H1 (cell line): Measurements from ENCODE around the gene AMIGO2. TPM values are rescaled to one million over a fixed set of nuclear protein-coding genes. Genes with fewer than 3 reads are reported as not detected.
"Not testable (repeated sequence)": the region's sequence is repeated elsewhere in the genome, so short reads cannot be mapped to it uniquely, and the experiment has no call there.

ENCODE experiments used
- CTCF ChIA-PET: fragments of 300-600 bp; sonication (Branson Sonifier 250); formaldehyde crosslinking; loops from one replicate; lab custom pipeline; 2021; ENCODE audit not compliant: partially characterized antibody; lab: Charles Lee
- POLR2A ChIA-PET: fragments of 300-600 bp; sonication (Branson Sonifier 250); formaldehyde crosslinking; loops from one replicate; lab custom pipeline; 2021; ENCODE audit warnings: inconsistent platforms; ENCODE audit not compliant: partially characterized antibody; lab: Charles Lee
- DNase-seq, 2 experiments: peaks; one replicate each; pipeline versions ENCODE4 v3.0.0 to v3.0.0-alpha.2; 2010 to 2022; ENCODE audit warnings: low spot score in 2 of 2, low read depth in 1 of 2, mixed read lengths in 1 of 2
- FAIRE-seq: peaks from 2 replicates; lab custom pipeline; 2011; peaks lifted over from hg19 to GRCh38; lab: Jason Lieb, UNC
- H2AFZ ChIP-seq: 2 replicates; pipeline ENCODE4 v1.8.1; 2012; ENCODE audit warnings: low read length, inconsistent platforms
- H2AK5ac ChIP-seq: 2 replicates; pipeline ENCODE4 v1.6.1; 2013; ENCODE audit warnings: low read depth, low read length
- H2BK120ac ChIP-seq: replicated peaks from 2 replicates; pipeline ENCODE3; 2013; ENCODE audit warnings: low read depth, low read length, inconsistent platforms
- H2BK12ac ChIP-seq: 2 replicates; pipeline ENCODE4 v1.6.1; 2013; ENCODE audit warnings: low read depth, low read length
- H2BK15ac ChIP-seq: 2 replicates; pipeline ENCODE4 v1.6.1; 2013; ENCODE audit warnings: low read length
- H2BK20ac ChIP-seq: 2 replicates; pipeline ENCODE4 v1.6.1; 2013; ENCODE audit warnings: low read length
- H2BK5ac ChIP-seq: 2 replicates; pipeline ENCODE4 v1.6.1; 2013; ENCODE audit warnings: low read depth, low read length
- H3K14ac ChIP-seq: 2 replicates; pipeline ENCODE4 v1.6.1; 2013; ENCODE audit warnings: inconsistent platforms; ENCODE audit not compliant: insufficient read length
- H3K18ac ChIP-seq: 2 replicates; pipeline ENCODE4 v1.6.1; 2013; ENCODE audit warnings: low read length; ENCODE audit errors: extremely low read depth
- H3K23ac ChIP-seq: 2 replicates; pipeline ENCODE4 v1.6.1; 2013; ENCODE audit warnings: inconsistent platforms; ENCODE audit not compliant: insufficient read length
- H3K23me2 ChIP-seq: 2 replicates; pipeline ENCODE4 v1.6.1; 2013; ENCODE audit warnings: low read depth, low read length
- H3K27ac ChIP-seq: 2 replicates; pipeline ENCODE4 v1.6.1; 2011; ENCODE audit warnings: low read depth, low read length, inconsistent platforms
- H3K27me3 ChIP-seq, 4 experiments: replicated peaks in 1 of 4; 1 replicate in 1 of 4; 2 replicates in 3 of 4; pipeline versions ENCODE4 v1.6.1 to v1.8.1; 2011 to 2013; ENCODE audit warnings: low read length in 3 of 4, mild to moderate bottlenecking in 3 of 4, inconsistent platforms in 2 of 4, mixed read lengths in 2 of 4, moderate library complexity in 1 of 4; ENCODE audit not compliant: control insufficient read depth in 3 of 4, insufficient read depth in 3 of 4; ENCODE audit errors: extremely low read depth in 1 of 4
- H3K36me3 ChIP-seq, 4 experiments: 2 replicates each; pipeline versions ENCODE4 v1.6.1 to v1.8.1; 2011 to 2013; ENCODE audit warnings: mild to moderate bottlenecking in 4 of 4, low read length in 3 of 4, moderate library complexity in 2 of 4, control low read depth in 1 of 4, inconsistent platforms in 1 of 4; ENCODE audit not compliant: insufficient read depth in 4 of 4, control insufficient read depth in 2 of 4
- H3K4ac ChIP-seq: replicated peaks from 2 replicates; pipeline ENCODE3; 2013; ENCODE audit warnings: low read length, low read depth, mixed read lengths, inconsistent platforms; ENCODE audit not compliant: insufficient read length
- H3K4me1 ChIP-seq, 4 experiments: replicated peaks in 1 of 4; 1 replicate in 1 of 4; 2 replicates in 3 of 4; pipeline versions ENCODE4 v1.6.1 to v1.8.1; 2011 to 2013; ENCODE audit warnings: low read length in 3 of 4, inconsistent platforms in 2 of 4, mixed read lengths in 1 of 4; ENCODE audit not compliant: insufficient read depth in 4 of 4, control insufficient read depth in 3 of 4
- H3K4me2 ChIP-seq, 2 experiments: 2 replicates each; pipeline versions ENCODE4 v1.6.1 to v1.8.1; 2011 to 2013; ENCODE audit warnings: low read depth in 2 of 2, low read length in 2 of 2, control low read depth in 1 of 2, inconsistent platforms in 1 of 2, mild to moderate bottlenecking in 1 of 2; ENCODE audit not compliant: insufficient read depth in 1 of 2
- H3K4me3 ChIP-seq, 4 experiments: fragments of 200-600, 300-600 bp in 1 of 4; sonication (generic), shearing (Covaris generic), sonication (Bioruptor Twin) in 1 of 4; 2 replicates each; pipeline versions ENCODE4 v1.5.1 to v1.8.1; 2011 to 2016; ENCODE audit warnings: low read length in 4 of 4, low read depth in 3 of 4, control low read depth in 2 of 4, inconsistent platforms in 2 of 4, mild to moderate bottlenecking in 2 of 4, mixed read lengths in 1 of 4, moderate library complexity in 1 of 4; ENCODE audit not compliant: insufficient read depth in 2 of 4; ENCODE audit errors: extremely low read depth in 1 of 4
- H3K56ac ChIP-seq: replicated peaks from 2 replicates; pipeline ENCODE3; 2013; ENCODE audit warnings: low read depth, mild to moderate bottlenecking, mixed read lengths, low read length, inconsistent platforms; ENCODE audit not compliant: insufficient read length
- H3K79me1 ChIP-seq: 2 replicates; pipeline ENCODE4 v1.6.1; 2013; ENCODE audit warnings: low read depth, low read length, control low read depth
- H3K79me2 ChIP-seq, 2 experiments: 2 replicates each; pipeline versions ENCODE4 v1.6.1 to v1.8.1; 2012 to 2013; ENCODE audit warnings: low read length in 2 of 2, mild to moderate bottlenecking in 2 of 2, inconsistent platforms in 1 of 2; ENCODE audit not compliant: insufficient read depth in 2 of 2, control insufficient read depth in 1 of 2
- H3K9ac ChIP-seq, 4 experiments: replicated peaks in 1 of 4; 1 replicate in 1 of 4; 2 replicates in 3 of 4; pipeline versions ENCODE4 v1.6.1 to v1.8.1; 2011 to 2013; ENCODE audit warnings: low read depth in 3 of 4, low read length in 3 of 4, control low read depth in 2 of 4, mild to moderate bottlenecking in 2 of 4, moderate library complexity in 2 of 4, inconsistent platforms in 1 of 4; ENCODE audit errors: extremely low read depth in 1 of 4
- H3K9me3 ChIP-seq, 2 experiments: 2 replicates each; pipeline versions ENCODE4 v1.6.1 to v1.8.1; 2012 to 2013; ENCODE audit warnings: mild to moderate bottlenecking in 2 of 2, moderate library complexity in 2 of 2, control low read depth in 1 of 2, inconsistent platforms in 1 of 2, low read depth in 1 of 2, low read length in 1 of 2, mixed read lengths in 1 of 2; ENCODE audit not compliant: insufficient read depth in 2 of 2
- H4K20me1 ChIP-seq, 2 experiments: replicated peaks in 1 of 2; 2 replicates each; pipeline versions ENCODE3 to v1.8.1; 2011 to 2013; ENCODE audit warnings: inconsistent platforms in 2 of 2, low read length in 2 of 2, mild to moderate bottlenecking in 1 of 2; ENCODE audit not compliant: insufficient read depth in 2 of 2, control insufficient read depth in 1 of 2
- H4K5ac ChIP-seq: 2 replicates; pipeline ENCODE4 v1.6.1; 2013; ENCODE audit warnings: low read length, low read depth, mixed read lengths, inconsistent platforms; ENCODE audit not compliant: insufficient read length
- H4K8ac ChIP-seq: 2 replicates; pipeline ENCODE4 v1.8.0; 2013; ENCODE audit warnings: mild to moderate bottlenecking, moderate library complexity, low read length, inconsistent platforms; ENCODE audit not compliant: insufficient read depth; ENCODE audit errors: extremely low read depth
- H4K91ac ChIP-seq: replicated peaks from 2 replicates; pipeline ENCODE3; 2013; ENCODE audit warnings: low read length, mixed read lengths, inconsistent platforms; ENCODE audit not compliant: insufficient read length
- WGBS, 2 experiments: shearing (Covaris generic) in 1 of 2; methylation state at CpG; one replicate each; pipeline versions ENCODE4 v1.1.6 to v1.1.7; 2013 to 2015; ENCODE audit warnings: low lambda C conversion rate in 2 of 2, mixed read lengths in 2 of 2, inconsistent platforms in 1 of 2, low coverage in 1 of 2, missing lambda C conversion rate in 1 of 2; ENCODE audit not compliant: insufficient replicate concordance in 2 of 2, insufficient coverage in 1 of 2, insufficient read length in 1 of 2; ENCODE audit errors: extremely low coverage in 1 of 2, missing lambda C conversion rate in 1 of 2; 5-methylcytosine and 5-hydroxymethylcytosine counted together
- polyA plus RNA-seq, 7 experiments: library from polyadenylated mRNA; depleted of rRNA in 3 of 7; stranded (reverse) in 5 of 7; unstranded in 2 of 7; fragments of >200 nt in 5 of 7; fragments of 200-250 nt in 2 of 7; gene quantifications; 1 replicate in 5 of 7; 2 replicates in 1 of 7; 4 replicates in 1 of 7; pipeline versions ENCODE4 v1.2.1 to v1.2.3, GENCODE V29; 2011 to 2013; ENCODE audit warnings: missing spikeins in 2 of 7, mixed read lengths in 2 of 7
- total RNA-seq: library from RNA; stranded (reverse); fragmentation: NEBNext Ultra II Directional; extraction: Animal tissue kit (Norgen Biotek cat#: 25700); gene quantifications from 2 replicates; pipeline ENCODE4 v1.2.1, GENCODE V29; 2021

Gene AMIGO2
- total and polyA plus RNA-seq, 2 of the 8 experiments (the other 6 are each of a cell fraction or from before 2014, with no cell fraction given) = 1.7 to 3.3 TPM

DNA sequence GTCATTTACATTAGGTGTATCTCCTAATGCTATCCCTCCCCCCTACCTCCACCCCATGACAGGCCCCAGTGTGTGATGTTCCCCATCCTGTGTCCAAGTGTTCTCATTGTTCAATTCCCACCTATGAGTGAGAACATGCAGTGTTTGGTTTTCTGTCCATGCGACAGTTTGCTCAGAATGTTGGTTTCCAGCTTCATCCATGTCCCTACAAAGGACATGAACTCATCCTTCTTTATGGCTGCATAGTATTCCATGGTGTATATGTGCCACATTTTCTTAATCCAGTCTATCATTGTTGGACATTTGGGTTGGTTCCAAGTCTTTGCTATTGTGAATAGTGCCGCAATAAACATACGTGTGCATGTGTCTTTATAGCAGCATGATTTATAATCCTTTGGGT lies 37.5 kb upstream of the AMIGO2 start:
- FAIRE-seq, H3K27me3 ChIP-seq, H2BK5ac ChIP-seq, DNase-seq, H3K23me2 ChIP-seq, H2BK12ac ChIP-seq, H3K4ac ChIP-seq, H2BK20ac ChIP-seq, POLR2A ChIA-PET, H4K8ac ChIP-seq, H3K79me1 ChIP-seq, H3K36me3 ChIP-seq, H4K20me1 ChIP-seq, H2BK15ac ChIP-seq, H3K27ac ChIP-seq, H3K4me1 ChIP-seq, H3K9ac ChIP-seq, H3K4me3 ChIP-seq, H2AFZ ChIP-seq, H3K79me2 ChIP-seq, H3K4me2 ChIP-seq, H2AK5ac ChIP-seq, H4K91ac ChIP-seq, H3K9me3 ChIP-seq, H2BK120ac ChIP-seq, H3K23ac ChIP-seq, CTCF ChIA-PET, H3K56ac ChIP-seq, H4K5ac ChIP-seq, H3K14ac ChIP-seq, H3K18ac ChIP-seq: not testable (repeated sequence)
- 77% methylated on average over 1 of the region's 3 CpGs; no CpG with 5 or more reads in 1 of the 2 experiments for WGBS, 2 experiments
